ENCODE data around the gene DNAJC18.

GRCh38 chr5:139376364-139376763 lies 63.0 kb downstream of the DNAJC18 start:
- TF ChIP-seq CTCF (IDR thresholded peaks at IDR 0.05) (no peak), POLR2A (IDR thresholded peaks at IDR 0.05) (no peak)

All from vagina (tissue), 2 donors.